Astrocyte (in vitro differentiated cells and primary cell): ENCODE measurements around the gene JTB. TPM values are rescaled to one million over a fixed set of nuclear protein-coding genes. Genes with fewer than 3 reads are reported as not detected.

Experiments used
- DNase-seq: peaks from one replicate; pipeline ENCODE4 v3.0.0-alpha.2; 2010; ENCODE audit warnings: low read depth
- FAIRE-seq: peaks from 2 replicates; lab custom pipeline; 2011; peaks lifted over from hg19 to GRCh38; lab: Jason Lieb, UNC
- H2AFZ ChIP-seq: 2 replicates; pipeline ENCODE4 v1.6.0; 2012; ENCODE audit warnings: low read depth, low read length, inconsistent platforms
- H3K27ac ChIP-seq: 2 replicates; pipeline ENCODE4 v1.5.1; 2011; ENCODE audit warnings: low read depth, low read length, inconsistent platforms
- H3K27me3 ChIP-seq: 2 replicates; pipeline ENCODE4 v1.6.0; 2011; ENCODE audit warnings: low read length, inconsistent platforms; ENCODE audit not compliant: insufficient read depth
- H3K36me3 ChIP-seq: 2 replicates; pipeline ENCODE4 v1.5.1; 2011; ENCODE audit warnings: low read length, inconsistent platforms; ENCODE audit not compliant: insufficient read depth
- H3K4me1 ChIP-seq: 2 replicates; pipeline ENCODE4 v1.5.1; 2011; ENCODE audit warnings: low read length, inconsistent platforms; ENCODE audit not compliant: insufficient read depth
- H3K4me2 ChIP-seq: 2 replicates; pipeline ENCODE4 v1.6.0; 2012; ENCODE audit warnings: low read length, inconsistent platforms
- H3K4me3 ChIP-seq: 2 replicates; pipeline ENCODE4 v1.5.1; 2011; ENCODE audit warnings: low read depth, mild to moderate bottlenecking, low read length, inconsistent platforms; ENCODE audit not compliant: insufficient read depth
- H3K79me2 ChIP-seq: 2 replicates; pipeline ENCODE4 v1.6.0; 2012; ENCODE audit warnings: mild to moderate bottlenecking, low read length, inconsistent platforms; ENCODE audit not compliant: insufficient read depth
- H3K9ac ChIP-seq: 2 replicates; pipeline ENCODE4 v1.6.0; 2012; ENCODE audit warnings: mild to moderate bottlenecking, low read length, inconsistent platforms
- H3K9me3 ChIP-seq: 2 replicates; pipeline ENCODE4 v1.5.1; 2012; ENCODE audit warnings: low read depth, mild to moderate bottlenecking, low read length, inconsistent platforms; ENCODE audit not compliant: insufficient read depth
- H4K20me1 ChIP-seq: 2 replicates; pipeline ENCODE4 v1.6.0; 2012; ENCODE audit warnings: low read length, inconsistent platforms; ENCODE audit not compliant: insufficient read depth
- H3K27ac Mint-ChIP-seq: one replicate; pipeline ENCODE4 v1.8.0; 2021; ENCODE audit warnings: mild to moderate bottlenecking, mixed read lengths; ENCODE audit not compliant: unreplicated experiment
- H3K27me3 Mint-ChIP-seq: one replicate; pipeline ENCODE4 v1.8.0; 2021; ENCODE audit warnings: low read depth, mixed read lengths; ENCODE audit not compliant: unreplicated experiment
- H3K36me3 Mint-ChIP-seq: one replicate; pipeline ENCODE4 v1.8.0; 2021; ENCODE audit warnings: low read depth, mixed read lengths; ENCODE audit not compliant: unreplicated experiment
- H3K4me1 Mint-ChIP-seq: one replicate; pipeline ENCODE4 v1.8.0; 2021; ENCODE audit warnings: low read depth, mixed read lengths; ENCODE audit not compliant: unreplicated experiment
- H3K4me3 Mint-ChIP-seq: one replicate; pipeline ENCODE4 v1.8.0; 2021; ENCODE audit warnings: mild to moderate bottlenecking, moderate library complexity, mixed read lengths; ENCODE audit not compliant: unreplicated experiment
- H3K9me3 Mint-ChIP-seq: one replicate; pipeline ENCODE4 v1.8.0; 2021; ENCODE audit warnings: mild to moderate bottlenecking, mixed read lengths; ENCODE audit not compliant: unreplicated experiment
- CTCF ChIP-seq: IDR thresholded peaks from 2 replicates; pipeline ENCODE4 v1.5.1; 2011; ENCODE audit warnings: low read depth, mild to moderate bottlenecking, inconsistent platforms, low read length, moderate library complexity; ENCODE audit not compliant: insufficient read depth
- EZH2 ChIP-seq: IDR thresholded peaks from 2 replicates; pipeline ENCODE4 v1.6.1; 2012; ENCODE audit warnings: mild to moderate bottlenecking, low read length, inconsistent platforms; ENCODE audit not compliant: insufficient read depth
- total RNA-seq: library from RNA; stranded (reverse); gene quantifications from 2 replicates; pipeline ENCODE4 v1.2.1, GENCODE V29; 2021

The JTB gene
- total RNA-seq, 1 donor from 2014 or later, result 103 TPM

DNA sequence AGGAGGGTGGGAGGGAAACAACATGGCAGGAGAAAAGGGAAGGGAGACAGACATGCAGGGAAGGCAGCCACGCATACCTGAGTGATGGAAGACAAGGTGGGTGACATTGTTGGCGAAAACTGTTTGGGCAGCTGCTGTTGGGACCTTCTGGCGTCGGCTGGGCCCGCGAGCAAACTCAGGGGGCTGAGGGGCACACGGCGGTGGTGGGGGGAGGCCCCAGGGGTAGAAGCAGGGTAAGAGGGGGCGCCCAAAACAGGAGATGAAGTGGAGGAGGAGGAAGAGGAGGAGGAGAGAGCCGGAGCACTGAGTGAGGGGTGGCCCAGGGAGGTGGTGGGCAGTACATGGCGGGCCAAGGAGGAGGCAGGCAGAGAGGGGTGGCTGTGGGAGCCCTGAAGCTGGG is 26.3 kb downstream of the JTB start:
- Histone ChIP-seq H2AFZ (no peak overlapping the region), H4K20me1 (peaks cover 48% of the 10 kb centered on the region), H3K79me2 (peaks cover 31% of the 10 kb centered on the region), H3K36me3 (peaks cover 17% of the 10 kb centered on the region), H3K27me3 (no peaks in the 10 kb centered on the region), H3K4me1 (peaks cover 4% of the 10 kb centered on the region), H3K9me3 (no peaks in the 10 kb centered on the region), H3K4me3 (no peak overlapping the region), H3K4me2 (no peak overlapping the region), H3K9ac (no peak overlapping the region), H3K27ac (no peak overlapping the region)
- Mint-ChIP-seq H3K4me3 (no peak overlapping the region), H3K27ac (no peak overlapping the region), H3K9me3 (no peaks in the 10 kb centered on the region), H3K4me1 (peaks cover 7% of the 10 kb centered on the region), H3K27me3 (no peaks in the 10 kb centered on the region), H3K36me3 (peaks cover 14% of the 10 kb centered on the region)
- TF ChIP-seq CTCF (no peak), EZH2 (no peak)
- no peak for FAIRE-seq
- DNase-seq, result no peak

- Mint-ChIP-seq H3K27ac (peak within 1 kb of the TSS; percentile 82), H3K4me3 (peak within 1 kb of the TSS; percentile 90), H3K27me3 (no peaks in the 10 kb centered on the region), H3K36me3 (peaks cover 13% of the 10 kb centered on the region), H3K9me3 (no peaks in the 10 kb centered on the region), H3K4me1 (peaks cover 6% of the 10 kb centered on the region)
- Histone ChIP-seq H3K9ac (peak within 1 kb of the TSS; percentile 85), H3K4me2 (peak within 1 kb of the TSS; percentile 96), H3K79me2 (peaks cover 26% of the 10 kb centered on the region), H2AFZ (peak within 1 kb of the TSS; percentile 67), H4K20me1 (peaks cover 11% of the 10 kb centered on the region), H3K4me1 (peaks cover 9% of the 10 kb centered on the region), H3K36me3 (peaks cover 11% of the 10 kb centered on the region), H3K27me3 (no peaks in the 10 kb centered on the region), H3K4me3 (peak within 1 kb of the TSS; percentile 78), H3K9me3 (no peaks in the 10 kb centered on the region), H3K27ac (peak within 1 kb of the TSS; percentile 47)
- no peak for FAIRE-seq
- TF ChIP-seq EZH2 (no peak), CTCF (peak; percentile 49)
- DNase-seq, result peak; percentile 36
These were observed 30.7 kb downstream of the JTB start, which contains the start of gene DENND4B for GRCh38 chr1:153946622-153947241. TSS of gene DENND4B (minus strand) at chr1:153946718. CDS start at chr1:153944374, 2,344 bp downstream.
